Right atrium auricular region (tissue), 2 donors: ENCODE data around the gene CERS3. TPM values are rescaled to one million over a fixed set of nuclear protein-coding genes. Genes with fewer than 3 reads are reported as not detected.

Experiments used
- DNase-seq: peaks from one replicate; pipeline ENCODE4 v3.0.0-alpha.2; 2019; ENCODE audit warnings: low spot score
- H3K27ac ChIP-seq, 2 donors: fragments of 200-600 bp; sonication (generic); 1 replicate in 1 of 2; 2 replicates in 1 of 2; pipeline ENCODE4 v1.5.1; 2016 to 2019
- H3K27me3 ChIP-seq, 2 donors: fragments of 200-600 bp; sonication (generic); one replicate each; pipeline versions ENCODE4 v1.5.1 to v1.6.0; 2017 to 2019
- H3K36me3 ChIP-seq: fragments of 200-600 bp; sonication (generic); one replicate; pipeline ENCODE4 v1.5.1; 2016
- H3K4me1 ChIP-seq, 2 donors: fragments of 200-600 bp; sonication (generic); one replicate each; pipeline versions ENCODE4 v1.5.1 to v1.6.0; 2017 to 2019
- H3K4me3 ChIP-seq, 2 donors: fragments of 200-600 bp; sonication (generic); 1 replicate in 1 of 2; 2 replicates in 1 of 2; pipeline ENCODE4 v1.5.1; 2017 to 2019; ENCODE audit warnings: mild to moderate bottlenecking in 1 of 2, moderate library complexity in 1 of 2
- H3K9me3 ChIP-seq, 2 donors: fragments of 200-600 bp; sonication (generic); one replicate each; pipeline ENCODE4 v1.5.1; 2019
- total RNA-seq, 2 donors: library from RNA; depleted of rRNA; stranded (reverse); fragments of >200 nt; gene quantifications; one replicate each; pipeline ENCODE4 v1.1.0, GENCODE V29; 2016
- TF ChIP-seq, protein P1 (sequence below), 2 donors: fragments of 200-600 bp; sonication (generic); IDR thresholded peaks; one replicate each; pipeline ENCODE4 v1.5.1; 2019; ENCODE audit warnings: antibody characterized with exemption in 2 of 2

The CERS3 gene
- total RNA-seq, 2 donors from 2014 or later = not detected

DNA sequence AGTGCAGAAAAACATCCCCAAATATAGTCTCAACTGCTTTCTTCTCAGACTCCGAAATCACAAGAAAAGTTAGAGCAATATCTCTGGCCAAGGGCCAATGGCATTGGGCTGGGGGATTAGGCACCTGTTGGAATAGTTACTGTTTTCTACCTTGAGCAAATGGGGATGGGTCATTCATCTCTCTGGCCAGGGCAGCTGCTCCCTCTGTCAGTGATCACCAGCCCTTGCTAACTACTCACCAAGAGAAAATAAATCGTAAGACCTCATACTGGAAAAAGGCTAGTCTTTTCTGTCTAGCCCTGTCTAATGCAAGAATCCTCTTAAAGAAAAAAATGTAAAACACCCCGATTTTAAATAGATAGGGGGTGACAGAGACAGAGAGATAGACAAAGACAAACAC, 10.9 kb downstream of the CERS3 start:
- peaks cover 0 to 1% of the 10 kb centered on the region in 2 donors for H3K9me3 ChIP-seq
- TF ChIP-seq, protein P1, sequence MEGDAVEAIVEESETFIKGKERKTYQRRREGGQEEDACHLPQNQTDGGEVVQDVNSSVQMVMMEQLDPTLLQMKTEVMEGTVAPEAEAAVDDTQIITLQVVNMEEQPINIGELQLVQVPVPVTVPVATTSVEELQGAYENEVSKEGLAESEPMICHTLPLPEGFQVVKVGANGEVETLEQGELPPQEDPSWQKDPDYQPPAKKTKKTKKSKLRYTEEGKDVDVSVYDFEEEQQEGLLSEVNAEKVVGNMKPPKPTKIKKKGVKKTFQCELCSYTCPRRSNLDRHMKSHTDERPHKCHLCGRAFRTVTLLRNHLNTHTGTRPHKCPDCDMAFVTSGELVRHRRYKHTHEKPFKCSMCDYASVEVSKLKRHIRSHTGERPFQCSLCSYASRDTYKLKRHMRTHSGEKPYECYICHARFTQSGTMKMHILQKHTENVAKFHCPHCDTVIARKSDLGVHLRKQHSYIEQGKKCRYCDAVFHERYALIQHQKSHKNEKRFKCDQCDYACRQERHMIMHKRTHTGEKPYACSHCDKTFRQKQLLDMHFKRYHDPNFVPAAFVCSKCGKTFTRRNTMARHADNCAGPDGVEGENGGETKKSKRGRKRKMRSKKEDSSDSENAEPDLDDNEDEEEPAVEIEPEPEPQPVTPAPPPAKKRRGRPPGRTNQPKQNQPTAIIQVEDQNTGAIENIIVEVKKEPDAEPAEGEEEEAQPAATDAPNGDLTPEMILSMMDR (IDR thresholded peaks at IDR 0.05) = no peak

DNA sequence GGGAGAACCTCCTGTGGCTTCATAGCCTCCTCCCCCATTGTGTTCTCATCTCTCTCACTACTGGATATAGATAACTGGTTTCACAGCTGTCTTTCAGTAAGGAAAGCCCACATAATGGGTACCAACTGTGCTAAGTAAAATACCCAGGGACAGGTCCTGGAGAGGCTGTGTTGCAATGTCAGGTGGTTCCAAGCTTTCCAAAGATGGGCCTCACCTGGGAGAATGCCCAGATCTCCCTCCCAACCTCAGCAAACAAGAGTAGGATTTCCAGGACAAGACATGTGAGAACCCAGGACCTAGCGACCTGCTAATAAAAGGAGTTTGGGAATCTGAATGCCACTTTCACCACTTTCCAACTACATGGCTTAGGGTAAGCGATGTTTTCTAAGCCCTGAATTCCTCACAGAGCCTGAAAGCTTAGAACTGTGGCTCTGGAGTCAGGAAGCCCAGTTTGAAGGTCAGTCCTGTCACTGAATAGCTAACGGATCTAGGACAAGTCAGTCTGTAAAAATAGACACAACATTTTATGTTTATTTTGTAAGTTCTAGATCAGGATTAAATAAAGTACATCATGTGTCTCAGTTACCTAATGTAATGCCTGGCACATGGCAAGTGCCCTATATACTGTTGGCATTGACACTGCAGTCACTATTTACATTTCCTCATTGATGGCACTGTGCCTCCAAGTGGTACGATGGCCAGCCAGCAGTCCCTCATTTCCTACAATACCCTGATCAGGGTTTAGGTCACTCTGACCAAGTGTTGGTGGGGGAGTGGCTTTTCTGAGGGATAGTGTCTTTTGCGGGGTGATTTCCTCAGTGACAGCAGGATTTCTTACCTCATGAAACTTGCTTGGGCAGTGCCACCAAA, 11.9 kb downstream of the CERS3 start:
- no peak for DNase-seq
- H3K36me3 ChIP-seq = no peaks in the 10 kb centered on the region
- H3K9me3 ChIP-seq = no peaks in the 10 kb centered on the region
- H3K27ac ChIP-seq = no peak overlapping the region
- H3K4me3 ChIP-seq = no peak overlapping the region
- no peaks in the 10 kb centered on the region for H3K27me3 ChIP-seq
- peaks cover 0 to 15% of the 10 kb centered on the region in 2 donors for H3K4me1 ChIP-seq
- TF ChIP-seq, protein P1 (IDR thresholded peaks at IDR 0.05) = no peak

More for the DNA sequence above, 10.9 kb downstream of the CERS3 start:
- Histone ChIP-seq H3K4me1 (peaks cover 0 to 15% of the 10 kb centered on the region in 2 donors), H3K27me3 (no peaks in the 10 kb centered on the region), H3K27ac (no peak overlapping the region), H3K36me3 (no peaks in the 10 kb centered on the region), H3K4me3 (no peak overlapping the region)
- no peak for DNase-seq

DNA sequence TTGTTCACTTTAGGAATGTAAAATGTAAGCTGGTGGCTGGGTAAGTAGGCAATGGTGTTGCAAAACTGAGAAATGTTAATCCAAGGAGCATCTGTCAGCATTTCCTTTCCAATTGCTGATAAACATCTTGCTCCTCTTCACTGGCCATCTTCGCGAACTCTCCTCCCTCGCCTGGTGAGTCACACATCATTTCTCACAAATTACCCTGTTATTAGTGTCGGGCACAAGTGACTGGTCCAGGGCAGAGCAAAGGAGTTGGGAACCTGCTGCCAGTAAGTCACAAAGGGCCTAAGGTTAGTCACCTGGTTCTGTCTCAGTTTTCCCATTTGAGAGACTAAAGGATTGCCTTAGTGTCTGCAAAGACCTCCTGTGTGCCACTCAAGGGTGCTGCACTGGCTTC, 13.0 kb downstream of the CERS3 start:
- no peak for DNase-seq
- TF ChIP-seq, protein P1 (IDR thresholded peaks at IDR 0.05) = no peak
- no peak overlapping the region for H3K27ac ChIP-seq

GRCh38 chr15:100508641-100509300, 20.0 kb downstream of the CERS3 start:
- Histone ChIP-seq H3K27ac (no peak overlapping the region), H3K9me3 (no peaks in the 10 kb centered on the region), H3K36me3 (no peaks in the 10 kb centered on the region), H3K27me3 (no peaks in the 10 kb centered on the region), H3K4me3 (no peak overlapping the region), H3K4me1 (no peaks in the 10 kb centered on the region)
- TF ChIP-seq, protein P1 (IDR thresholded peaks at IDR 0.05) = no peak
- no peak for DNase-seq

More for the DNA sequence above, 13.0 kb downstream of the CERS3 start:
- Histone ChIP-seq H3K36me3 (no peaks in the 10 kb centered on the region), H3K4me3 (no peak overlapping the region), H3K4me1 (peaks cover 0 to 15% of the 10 kb centered on the region in 2 donors), H3K9me3 (no peaks in the 10 kb centered on the region), H3K27me3 (no peaks in the 10 kb centered on the region)

DNA sequence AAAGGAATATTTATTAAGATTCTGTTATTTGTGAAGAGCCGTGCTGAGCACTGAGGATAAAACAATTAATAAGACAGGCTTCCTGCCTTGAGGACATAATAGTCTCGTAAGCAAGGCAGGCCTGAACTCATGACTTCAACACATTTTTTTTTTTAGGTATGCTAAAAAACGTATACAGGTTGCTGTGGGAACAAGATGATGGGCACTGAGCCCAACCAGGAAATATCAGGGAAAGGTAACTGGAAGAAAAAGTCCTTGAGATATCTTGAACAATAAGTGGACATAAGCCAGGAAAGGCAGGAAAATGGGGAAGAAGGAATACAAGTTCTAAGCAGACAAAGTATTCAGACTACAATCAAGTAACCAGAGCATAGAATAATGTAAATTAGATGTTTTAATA, 26.1 kb downstream of the CERS3 start:
- H3K27me3 ChIP-seq = no peaks in the 10 kb centered on the region
- H3K36me3 ChIP-seq = no peaks in the 10 kb centered on the region
- H3K27ac ChIP-seq = no peak overlapping the region
- DNase-seq = no peak
- no peaks in the 10 kb centered on the region for H3K9me3 ChIP-seq
- H3K4me3 ChIP-seq = no peak overlapping the region
- TF ChIP-seq, protein P1 (IDR thresholded peaks at IDR 0.05) = no peak
- no peaks in the 10 kb centered on the region for H3K4me1 ChIP-seq
